ENCODE results near the gene FTSJ1. TPM values are rescaled to one million over a fixed set of nuclear protein-coding genes. Genes with fewer than 3 reads are reported as not detected.

FTSJ1 gene
- total and polyA plus RNA-seq, 2 donors (not counting 1 experiment from before 2014, with no cell fraction given): 36.6 to 55.8 TPM

DNA sequence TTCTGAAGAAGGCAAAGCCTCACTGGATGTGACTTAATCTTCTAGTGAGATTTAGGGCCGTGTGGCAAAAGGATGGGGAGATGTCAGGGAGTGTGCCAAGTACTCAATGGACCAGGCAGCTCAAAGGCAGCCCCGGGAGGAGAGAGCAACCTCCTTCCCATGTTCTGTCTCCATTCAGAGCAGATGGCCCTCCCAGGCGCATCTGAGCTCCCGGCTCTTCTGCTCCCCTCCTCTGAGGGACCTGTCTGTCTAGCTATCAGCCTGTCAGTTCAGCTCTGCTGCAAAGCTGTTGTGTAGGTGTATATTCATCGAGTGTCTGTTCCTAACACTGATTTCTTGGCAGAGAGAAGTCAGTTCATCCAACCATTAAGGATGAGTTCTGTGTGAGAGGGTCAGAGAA is 21.9 kb downstream of the FTSJ1 start:
- Mint-ChIP-seq H3K27me3 (peaks cover 4% of the 10 kb centered on the region), H3K9me3 (ENCODE audit: insufficient read depth) (no peaks in the 10 kb centered on the region), H3K4me3 (no peak overlapping the region), H3K4me1 (no peaks in the 10 kb centered on the region), H3K27ac (no peak overlapping the region)
- peaks cover 0 to 2% (median 0%) of the 10 kb centered on the region in 4 experiments for H3K27me3 ChIP-seq (replicated peaks in 1 of 4; ENCODE audit: control extremely low read depth in 1 of 4, control insufficient read depth in 3 of 4, insufficient read depth in 4 of 4, low read length in 3 of 4)
- no peaks in the 10 kb centered on the region for H3K4me1 ChIP-seq (ENCODE audit: control insufficient read depth in 2 of 2, insufficient read depth in 2 of 2, low read length in 2 of 2)
- TF ChIP-seq, protein P1, sequence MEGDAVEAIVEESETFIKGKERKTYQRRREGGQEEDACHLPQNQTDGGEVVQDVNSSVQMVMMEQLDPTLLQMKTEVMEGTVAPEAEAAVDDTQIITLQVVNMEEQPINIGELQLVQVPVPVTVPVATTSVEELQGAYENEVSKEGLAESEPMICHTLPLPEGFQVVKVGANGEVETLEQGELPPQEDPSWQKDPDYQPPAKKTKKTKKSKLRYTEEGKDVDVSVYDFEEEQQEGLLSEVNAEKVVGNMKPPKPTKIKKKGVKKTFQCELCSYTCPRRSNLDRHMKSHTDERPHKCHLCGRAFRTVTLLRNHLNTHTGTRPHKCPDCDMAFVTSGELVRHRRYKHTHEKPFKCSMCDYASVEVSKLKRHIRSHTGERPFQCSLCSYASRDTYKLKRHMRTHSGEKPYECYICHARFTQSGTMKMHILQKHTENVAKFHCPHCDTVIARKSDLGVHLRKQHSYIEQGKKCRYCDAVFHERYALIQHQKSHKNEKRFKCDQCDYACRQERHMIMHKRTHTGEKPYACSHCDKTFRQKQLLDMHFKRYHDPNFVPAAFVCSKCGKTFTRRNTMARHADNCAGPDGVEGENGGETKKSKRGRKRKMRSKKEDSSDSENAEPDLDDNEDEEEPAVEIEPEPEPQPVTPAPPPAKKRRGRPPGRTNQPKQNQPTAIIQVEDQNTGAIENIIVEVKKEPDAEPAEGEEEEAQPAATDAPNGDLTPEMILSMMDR (IDR thresholded peaks at IDR 0.05): no peak
- no peak for TF ChIP-seq EZH2 (IDR thresholded peaks at IDR 0.05; ENCODE audit: borderline replicate concordance, insufficient read depth, low read depth, low read length, poor library complexity, severe bottlenecking)
- ChIA-PET POLR2A (no interaction called here), CTCF (interaction anchor here (0.7 kb wide), 1 partner anchor 219 kb away, joined by 3 read pairs; no protein-coding TSS in a partner anchor)
- no peak overlapping the region for H2AFZ ChIP-seq (ENCODE audit: insufficient read depth, low read depth, low read length, poor library complexity, severe bottlenecking)
- no peak overlapping the region for H3K27ac ChIP-seq (ENCODE audit: low read length in 2 of 2)
- no peaks in the 10 kb centered on the region for H4K20me1 ChIP-seq (ENCODE audit: control insufficient read depth, insufficient read depth, low read length, poor library complexity, severe bottlenecking)
- H3K4me2 ChIP-seq (replicated peaks; ENCODE audit: low read depth, low read length, poor library complexity, severe bottlenecking): no peak overlapping the region
- ATAC-seq (ENCODE audit: low read depth) (no peak), DNase-seq (no peak)
- intact Hi-C loops (cut with micrococcal nuclease): no loop called here
- 100% methylated on average over 1 of the region's 5 CpGs for WGBS (ENCODE audit: insufficient coverage)
- H3K79me2 ChIP-seq (ENCODE audit: control insufficient read depth, insufficient read depth, low read length): no peaks in the 10 kb centered on the region
- no peak overlapping the region for H3K4me3 ChIP-seq (ENCODE audit: control extremely low read depth in 1 of 5, extremely low read depth in 1 of 5, insufficient read depth in 1 of 5, low read depth in 2 of 5, low read length in 4 of 5)
- H3K9me3 ChIP-seq (ENCODE audit: control extremely low read depth in 1 of 3, control insufficient read depth in 2 of 3, insufficient read depth in 1 of 3, low read length in 2 of 3): no peaks in the 10 kb centered on the region
- no peak overlapping the region for H3K9ac ChIP-seq (ENCODE audit: low read length)
- no peaks in the 10 kb centered on the region for H3K36me3 ChIP-seq (replicated peaks in 1 of 2; ENCODE audit: control extremely low read depth in 1 of 2, control insufficient read depth in 1 of 2, extremely low read depth in 1 of 2, insufficient read depth in 2 of 2, low read length in 1 of 2)

DNA sequence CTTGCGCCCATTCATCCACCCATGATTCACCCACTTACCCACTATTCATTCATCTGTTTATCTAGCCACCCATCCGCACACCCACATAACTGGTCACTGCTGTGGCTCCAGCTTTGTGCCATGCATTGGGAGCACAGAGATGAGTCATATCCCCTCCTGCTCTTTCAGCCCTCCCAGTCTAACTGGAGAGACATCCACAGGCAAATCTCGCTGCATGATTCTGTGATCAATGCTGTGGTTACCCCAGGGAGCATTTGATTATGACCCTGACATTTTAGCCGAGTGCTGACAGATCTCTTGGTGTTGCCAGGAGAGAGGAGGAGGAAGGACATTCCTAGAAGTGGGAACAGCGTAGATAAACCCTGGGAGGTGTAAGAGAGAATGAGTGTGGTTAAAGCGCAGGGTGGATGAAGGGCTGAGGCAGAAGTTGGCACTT is 22.4 kb downstream of the FTSJ1 start:
- no peak for TF ChIP-seq EZH2 (IDR thresholded peaks at IDR 0.05; ENCODE audit: borderline replicate concordance, insufficient read depth, low read depth, low read length, poor library complexity, severe bottlenecking)
- TF ChIP-seq, protein P1 (IDR thresholded peaks at IDR 0.05): no peak

More for the DNA sequence above, 22.4 kb downstream of the FTSJ1 start:
- Histone ChIP-seq H3K9me3 (ENCODE audit: control extremely low read depth in 1 of 3, control insufficient read depth in 2 of 3, insufficient read depth in 1 of 3, low read length in 2 of 3) (no peaks in the 10 kb centered on the region), H3K4me3 (ENCODE audit: control extremely low read depth in 1 of 5, extremely low read depth in 1 of 5, insufficient read depth in 1 of 5, low read depth in 2 of 5, low read length in 4 of 5) (no peak overlapping the region), H4K20me1 (ENCODE audit: control insufficient read depth, insufficient read depth, low read length, poor library complexity, severe bottlenecking) (no peaks in the 10 kb centered on the region), H3K36me3 (replicated peaks in 1 of 2; ENCODE audit: control extremely low read depth in 1 of 2, control insufficient read depth in 1 of 2, extremely low read depth in 1 of 2, insufficient read depth in 2 of 2, low read length in 1 of 2) (no peaks in the 10 kb centered on the region), H2AFZ (ENCODE audit: insufficient read depth, low read depth, low read length, poor library complexity, severe bottlenecking) (no peak overlapping the region), H3K27me3 (replicated peaks in 1 of 4; ENCODE audit: control extremely low read depth in 1 of 4, control insufficient read depth in 3 of 4, insufficient read depth in 4 of 4, low read length in 3 of 4) (peaks cover 0 to 2% (median 0%) of the 10 kb centered on the region in 4 experiments), H3K79me2 (ENCODE audit: control insufficient read depth, insufficient read depth, low read length) (no peaks in the 10 kb centered on the region), H3K4me2 (replicated peaks; ENCODE audit: low read depth, low read length, poor library complexity, severe bottlenecking) (no peak overlapping the region), H3K9ac (ENCODE audit: low read length) (no peak overlapping the region), H3K4me1 (ENCODE audit: control insufficient read depth in 2 of 2, insufficient read depth in 2 of 2, low read length in 2 of 2) (no peaks in the 10 kb centered on the region), H3K27ac (ENCODE audit: low read length in 2 of 2) (no peak overlapping the region)
- Mint-ChIP-seq H3K27ac (no peak overlapping the region), H3K27me3 (peaks cover 4% of the 10 kb centered on the region), H3K4me3 (no peak overlapping the region), H3K4me1 (no peaks in the 10 kb centered on the region), H3K9me3 (ENCODE audit: insufficient read depth) (no peaks in the 10 kb centered on the region)
- ATAC-seq (ENCODE audit: low read depth) (no peak), DNase-seq (no peak)
- ChIA-PET CTCF (no interaction called here), POLR2A (no interaction called here)
- intact Hi-C loops (cut with micrococcal nuclease): no loop called here
- 68% methylated on average over 5 of the region's 6 CpGs for WGBS (ENCODE audit: insufficient coverage)

All from B cell (primary cell).